Omental fat pad (tissue), 4 donors: ENCODE measurements around the gene CPSF2. TPM values are rescaled to one million over a fixed set of nuclear protein-coding genes. Genes with fewer than 3 reads are reported as not detected.

Experiments
- ATAC-seq: fragments of 150-250 bp; one replicate; pipeline ENCODE4 v1.9.1; 2016; ENCODE audit warnings: mild to moderate bottlenecking, moderate library complexity; ENCODE audit not compliant: low FRiP score
- DNase-seq: peaks from one replicate; pipeline ENCODE4 v3.0.0-alpha.2; 2019; ENCODE audit warnings: low spot score
- total RNA-seq, 4 donors: library from RNA; depleted of rRNA; stranded (reverse); fragments of >200 nt; gene quantifications; one replicate each; pipeline ENCODE4 v1.1.0, GENCODE V29; 2016
- TF ChIP-seq, protein P1 (sequence below), 3 donors: fragments of 450-650 bp; IDR thresholded peaks; one replicate each; pipeline ENCODE4 v1.5.1; 2016 to 2017; ENCODE audit warnings: antibody characterized with exemption in 3 of 3, mild to moderate bottlenecking in 3 of 3, moderate library complexity in 2 of 3

The CPSF2 gene
- total RNA-seq, 4 donors from 2014 or later = 30.1 to 33.4 (median 30.3) TPM

DNA sequence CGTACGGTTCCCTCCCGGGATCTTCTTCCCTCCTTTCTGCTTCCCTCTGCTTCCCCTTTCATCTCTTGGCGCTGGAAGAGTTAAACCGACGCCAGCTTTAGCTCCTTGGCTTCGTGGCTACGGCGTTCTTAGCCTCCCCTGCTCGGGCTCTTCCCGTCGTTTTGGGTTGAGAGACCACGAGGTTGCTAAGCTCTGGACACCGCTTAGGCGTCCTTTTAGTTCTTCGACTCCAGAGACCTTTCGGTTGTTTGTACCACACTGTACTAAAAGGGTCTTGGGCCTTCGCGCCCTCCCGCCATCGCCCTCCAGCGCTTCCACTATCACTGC, 545 bp downstream of the CPSF2 start:
- ATAC-seq = peak; percentile 9
- TF ChIP-seq, protein P1, sequence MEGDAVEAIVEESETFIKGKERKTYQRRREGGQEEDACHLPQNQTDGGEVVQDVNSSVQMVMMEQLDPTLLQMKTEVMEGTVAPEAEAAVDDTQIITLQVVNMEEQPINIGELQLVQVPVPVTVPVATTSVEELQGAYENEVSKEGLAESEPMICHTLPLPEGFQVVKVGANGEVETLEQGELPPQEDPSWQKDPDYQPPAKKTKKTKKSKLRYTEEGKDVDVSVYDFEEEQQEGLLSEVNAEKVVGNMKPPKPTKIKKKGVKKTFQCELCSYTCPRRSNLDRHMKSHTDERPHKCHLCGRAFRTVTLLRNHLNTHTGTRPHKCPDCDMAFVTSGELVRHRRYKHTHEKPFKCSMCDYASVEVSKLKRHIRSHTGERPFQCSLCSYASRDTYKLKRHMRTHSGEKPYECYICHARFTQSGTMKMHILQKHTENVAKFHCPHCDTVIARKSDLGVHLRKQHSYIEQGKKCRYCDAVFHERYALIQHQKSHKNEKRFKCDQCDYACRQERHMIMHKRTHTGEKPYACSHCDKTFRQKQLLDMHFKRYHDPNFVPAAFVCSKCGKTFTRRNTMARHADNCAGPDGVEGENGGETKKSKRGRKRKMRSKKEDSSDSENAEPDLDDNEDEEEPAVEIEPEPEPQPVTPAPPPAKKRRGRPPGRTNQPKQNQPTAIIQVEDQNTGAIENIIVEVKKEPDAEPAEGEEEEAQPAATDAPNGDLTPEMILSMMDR (IDR thresholded peaks at IDR 0.05) = no peak

DNA sequence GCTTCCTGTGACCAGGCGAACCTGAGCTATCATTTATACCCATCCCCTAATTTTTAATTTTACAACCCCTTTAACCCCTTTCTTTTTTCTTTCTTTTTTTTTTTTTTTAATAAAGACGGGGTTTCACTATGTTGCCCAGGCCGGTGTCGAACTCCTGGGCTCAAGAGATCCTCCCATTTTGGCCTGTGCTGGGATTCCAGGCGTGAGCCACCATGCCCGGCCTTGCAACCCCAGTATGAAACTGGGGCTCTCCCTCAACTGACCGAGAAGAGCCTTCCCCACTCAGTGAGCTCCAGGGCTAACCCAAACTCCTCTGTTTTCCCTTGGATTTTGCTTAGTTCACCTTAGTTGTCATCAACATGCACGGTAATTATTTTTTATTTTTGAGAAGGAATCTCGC, 992 bp downstream of the CPSF2 start:
- ATAC-seq (no peak), DNase-seq (no peak)
- TF ChIP-seq, protein P1 (IDR thresholded peaks at IDR 0.05) = no peak

More for the DNA sequence above, 545 bp downstream of the CPSF2 start:
- DNase-seq = no peak

DNA sequence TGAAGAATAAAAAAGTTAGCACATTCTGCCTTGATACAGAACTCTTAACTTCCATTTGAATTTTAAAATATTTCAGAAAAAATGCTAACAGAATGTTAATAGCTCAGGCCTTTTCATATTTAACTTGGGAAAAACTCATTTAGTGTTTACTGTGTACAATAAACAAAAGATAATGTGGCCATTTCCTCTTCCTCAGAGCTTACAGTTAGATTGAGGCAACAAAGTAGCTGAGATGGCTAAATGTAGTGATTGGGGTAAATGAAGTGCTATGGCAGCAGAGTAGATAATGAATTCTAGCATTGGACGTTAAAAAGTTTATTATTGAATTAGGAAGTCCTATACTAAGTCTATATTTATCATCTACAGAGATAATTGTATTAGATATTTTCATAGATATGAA, 12.7 kb downstream of the CPSF2 start:
- no peak for DNase-seq
- ATAC-seq = no peak
- TF ChIP-seq, protein P1 (IDR thresholded peaks at IDR 0.05) = no peak

DNA sequence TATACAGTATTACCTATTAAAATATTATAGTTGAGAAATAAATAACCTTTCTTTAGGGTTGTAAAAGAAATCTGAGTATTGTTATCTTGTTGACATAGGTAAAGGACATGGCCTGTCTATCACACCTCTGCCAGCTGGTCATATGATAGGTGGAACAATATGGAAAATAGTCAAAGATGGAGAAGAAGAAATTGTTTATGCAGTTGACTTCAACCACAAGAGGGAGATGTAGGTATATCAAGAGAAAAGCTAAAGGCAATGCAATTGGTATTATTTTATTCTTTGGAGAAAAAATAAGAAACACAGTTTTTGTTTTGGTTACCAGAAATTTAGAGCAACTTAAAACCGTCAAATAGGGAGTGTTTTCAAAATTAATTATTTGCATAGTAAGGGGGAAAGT, 13.5 kb downstream of the CPSF2 start:
- TF ChIP-seq, protein P1 (IDR thresholded peaks at IDR 0.05) = no peak
- no peak for DNase-seq
- ATAC-seq = no peak

DNA sequence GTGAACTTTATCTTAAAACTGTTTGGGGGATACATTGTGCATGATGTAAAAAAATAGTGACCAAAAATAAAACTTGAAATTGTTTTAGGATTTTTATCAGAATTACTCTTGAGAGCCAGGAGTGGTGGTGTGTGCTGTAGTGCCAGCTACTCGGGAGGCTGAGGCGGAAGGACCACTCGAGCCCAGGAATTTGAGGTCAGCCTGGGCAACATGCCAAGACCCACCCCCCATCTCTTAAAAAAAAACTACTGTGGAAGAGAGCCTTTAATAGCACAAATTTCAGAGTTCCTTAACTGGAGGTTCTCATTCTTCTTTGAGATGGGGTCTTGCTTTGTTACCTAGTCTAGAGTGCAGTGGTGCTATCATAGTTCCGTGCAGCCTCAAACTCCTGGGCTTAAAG, 21.5 kb downstream of the CPSF2 start:
- ATAC-seq = no peak
- no peak for DNase-seq
- TF ChIP-seq, protein P1 (IDR thresholded peaks at IDR 0.05) = no peak

DNA sequence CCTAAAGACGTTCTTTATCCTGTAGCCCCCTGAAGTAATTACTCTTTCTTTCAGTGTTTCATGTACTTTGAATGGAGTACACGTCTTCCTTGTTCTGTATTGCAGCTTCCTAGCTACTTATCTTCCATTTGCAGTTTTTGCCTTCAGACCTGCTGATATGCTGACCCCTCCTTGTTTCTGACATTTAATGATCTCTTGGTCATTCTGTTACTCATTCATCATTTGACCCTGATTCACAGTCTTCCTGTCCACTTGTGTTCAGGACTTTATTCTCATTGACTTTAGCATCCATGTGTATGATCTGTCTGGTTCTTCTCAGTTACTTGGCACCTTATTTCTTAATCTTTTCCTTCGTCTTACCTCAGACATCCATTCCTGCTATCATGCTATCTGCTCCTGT, 22.2 kb downstream of the CPSF2 start:
- no peak for ATAC-seq
- TF ChIP-seq, protein P1 (IDR thresholded peaks at IDR 0.05) = no peak
- no peak for DNase-seq

DNA sequence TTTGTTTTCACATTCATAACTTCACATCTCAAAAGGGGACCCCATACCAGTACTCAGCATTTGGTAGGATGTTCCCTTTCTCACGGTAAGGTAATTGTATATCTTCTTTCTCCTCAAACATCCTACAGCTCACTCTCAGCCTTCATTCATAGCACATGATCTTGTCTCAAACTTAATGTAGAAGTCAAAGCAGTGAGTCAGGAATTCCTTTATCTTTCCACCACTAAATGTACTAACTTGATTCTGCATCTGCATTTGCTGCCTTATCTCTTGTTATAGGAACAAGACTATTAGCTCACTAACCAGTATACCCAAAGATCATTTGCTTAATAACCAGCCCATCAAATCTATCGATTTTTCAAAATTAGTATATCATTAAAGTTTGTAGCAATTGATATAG, 22.9 kb downstream of the CPSF2 start:
- ATAC-seq (no peak), DNase-seq (no peak)
- TF ChIP-seq, protein P1 (IDR thresholded peaks at IDR 0.05) = no peak
